Spleen (tissue), 7 donors: ENCODE data around the gene MOB2.

Source experiments
- CTCF ChIP-seq, 11 experiments: fragments of 200-600 bp in 7 of 11; fragments of 450-650 bp in 4 of 11; sonication (generic) in 4 of 11; IDR thresholded peaks in 8 of 11; conservative IDR thresholded peaks in 3 of 11; 1 replicate in 7 of 11; 2 replicates in 4 of 11; pipeline versions ENCODE4 v1.4.0 to v1.8.0; 2016 to 2021; ENCODE audit warnings: antibody characterized with exemption in 11 of 11, inconsistent platforms in 4 of 11, mild to moderate bottlenecking in 1 of 11
- POLR2A ChIP-seq, 3 donors: fragments of 450-650 bp; IDR thresholded peaks; one replicate each; pipeline ENCODE4 v1.5.1; 2017; ENCODE audit warnings: antibody characterized with exemption in 3 of 3, mild to moderate bottlenecking in 1 of 3
- donor health status: DM: no; HTN: no; CAD: no; lungs with moderate emphysema.
- donor health status: DM: no; HTN: no; CAD: no.
- donor health status: DM: no; HTN: no; CAD: no.

DNA sequence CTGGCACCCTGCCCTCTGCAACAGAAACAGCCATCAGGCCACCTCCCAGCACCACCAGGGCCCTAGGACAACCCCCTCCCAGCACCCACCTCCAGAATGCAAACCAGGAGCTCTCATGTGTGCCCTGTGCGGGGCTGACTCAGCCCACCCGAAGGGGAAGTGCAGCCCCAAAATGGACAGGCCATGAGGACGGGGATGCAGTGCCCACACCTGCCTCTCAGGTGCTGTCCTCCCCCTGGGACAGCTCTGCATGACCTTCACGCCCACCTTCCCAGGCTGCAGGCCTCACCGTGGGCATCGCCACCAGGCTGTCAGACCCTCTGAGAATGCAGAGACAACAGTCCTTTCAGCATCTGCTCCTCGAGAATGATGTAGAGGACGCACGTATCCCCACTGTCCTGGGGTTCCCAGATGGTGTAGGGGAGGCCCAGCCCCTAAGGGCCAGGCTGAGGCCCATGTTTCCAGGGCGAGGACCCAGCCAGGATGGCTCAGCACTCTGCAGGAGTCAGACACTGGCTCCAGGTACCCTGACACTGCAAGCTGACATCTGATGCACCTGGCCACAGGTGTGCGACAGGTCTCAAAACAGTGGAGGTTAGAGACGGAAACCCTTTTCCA is 13.5 kb downstream of the MOB2 start:
- no peak for TF ChIP-seq CTCF (IDR thresholded peaks at IDR 0.05 in 8 of 11, conservative IDR thresholded peaks at IDR 0.05 in 3 of 11)
- TF ChIP-seq POLR2A (IDR thresholded peaks at IDR 0.05), result no peak
